ENCODE data around the gene C9.

- TF ChIP-seq, protein P1, sequence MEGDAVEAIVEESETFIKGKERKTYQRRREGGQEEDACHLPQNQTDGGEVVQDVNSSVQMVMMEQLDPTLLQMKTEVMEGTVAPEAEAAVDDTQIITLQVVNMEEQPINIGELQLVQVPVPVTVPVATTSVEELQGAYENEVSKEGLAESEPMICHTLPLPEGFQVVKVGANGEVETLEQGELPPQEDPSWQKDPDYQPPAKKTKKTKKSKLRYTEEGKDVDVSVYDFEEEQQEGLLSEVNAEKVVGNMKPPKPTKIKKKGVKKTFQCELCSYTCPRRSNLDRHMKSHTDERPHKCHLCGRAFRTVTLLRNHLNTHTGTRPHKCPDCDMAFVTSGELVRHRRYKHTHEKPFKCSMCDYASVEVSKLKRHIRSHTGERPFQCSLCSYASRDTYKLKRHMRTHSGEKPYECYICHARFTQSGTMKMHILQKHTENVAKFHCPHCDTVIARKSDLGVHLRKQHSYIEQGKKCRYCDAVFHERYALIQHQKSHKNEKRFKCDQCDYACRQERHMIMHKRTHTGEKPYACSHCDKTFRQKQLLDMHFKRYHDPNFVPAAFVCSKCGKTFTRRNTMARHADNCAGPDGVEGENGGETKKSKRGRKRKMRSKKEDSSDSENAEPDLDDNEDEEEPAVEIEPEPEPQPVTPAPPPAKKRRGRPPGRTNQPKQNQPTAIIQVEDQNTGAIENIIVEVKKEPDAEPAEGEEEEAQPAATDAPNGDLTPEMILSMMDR (IDR thresholded peaks at IDR 0.05), result no peak
- TF ChIP-seq POLR2AphosphoS5 (IDR thresholded peaks at IDR 0.05; ENCODE audit: insufficient read depth in 1 of 2, low read depth in 1 of 2) (no peak), POLR2A (IDR thresholded peaks at IDR 0.05) (no peak)
Measured at GRCh38 chr5:39266442-39266841, 97.9 kb downstream of the C9 start.

All from vagina (tissue), 2 donors.